Vagina (tissue), 2 donors: ENCODE results near the gene ARHGEF35.
"Not testable (repeated sequence)": the region's sequence is repeated elsewhere in the genome, so short reads cannot be mapped to it uniquely, and the experiment has no call there.

ENCODE experiments used
- CTCF ChIP-seq, 3 experiments: fragments of 450-650 bp in 2 of 3; fragments of 200-600 bp in 1 of 3; sonication (generic) in 1 of 3; IDR thresholded peaks; one replicate each; pipeline ENCODE4 v1.5.1; 2017 to 2019; ENCODE audit warnings: antibody characterized with exemption in 3 of 3, mild to moderate bottlenecking in 2 of 3, moderate library complexity in 2 of 3
- POLR2A ChIP-seq, 2 donors: fragments of 450-650 bp; IDR thresholded peaks; one replicate each; pipeline ENCODE4 v1.6.1; 2017; ENCODE audit warnings: antibody characterized with exemption in 2 of 2, mild to moderate bottlenecking in 2 of 2, moderate library complexity in 2 of 2

DNA sequence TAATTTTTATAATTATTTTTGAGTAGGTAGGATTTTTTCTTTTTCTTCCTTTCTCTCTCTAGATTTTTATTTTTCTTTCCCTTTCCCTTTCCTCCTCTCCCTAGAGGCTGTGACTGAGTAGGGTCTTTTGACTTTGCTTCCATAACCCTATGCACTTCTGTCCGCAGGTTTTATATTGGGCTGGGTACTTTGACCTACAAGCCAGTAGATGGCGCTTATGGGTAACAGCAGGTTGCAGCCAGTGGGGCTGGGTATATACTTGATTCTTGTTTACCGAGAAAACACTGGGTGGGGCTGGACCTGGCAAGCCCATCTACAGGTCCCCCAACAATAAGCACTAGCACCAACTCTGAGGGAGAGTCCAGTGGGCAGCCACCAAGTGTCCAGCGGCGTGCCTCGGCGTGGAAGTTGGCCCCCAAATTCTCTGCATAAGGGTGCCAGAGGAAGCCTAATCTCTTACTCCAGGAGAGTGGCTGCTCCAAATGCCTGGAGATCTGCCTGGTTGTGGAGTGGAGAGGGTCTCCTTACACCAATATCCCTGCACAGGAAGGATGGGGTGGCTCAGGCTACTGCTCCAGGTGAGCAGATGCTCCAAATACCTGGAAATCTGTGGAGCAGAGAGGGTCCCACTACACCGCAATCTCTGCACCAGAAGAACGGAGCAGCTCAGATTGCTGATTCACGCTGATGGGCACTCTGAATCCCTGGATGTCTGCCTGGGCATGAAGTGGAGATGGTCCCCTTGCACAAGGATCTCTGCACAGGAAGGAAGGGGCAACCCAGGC is 17.1 kb downstream of the ARHGEF35 start:
- TF ChIP-seq POLR2A (IDR thresholded peaks at IDR 0.05): not testable (repeated sequence)
- peak in 2 of 3 experiments; percentile 16 to 19 for TF ChIP-seq CTCF (IDR thresholded peaks at IDR 0.05)
